ENCODE data around the gene PLEKHM3.

PLEKHM3 gene

DNA sequence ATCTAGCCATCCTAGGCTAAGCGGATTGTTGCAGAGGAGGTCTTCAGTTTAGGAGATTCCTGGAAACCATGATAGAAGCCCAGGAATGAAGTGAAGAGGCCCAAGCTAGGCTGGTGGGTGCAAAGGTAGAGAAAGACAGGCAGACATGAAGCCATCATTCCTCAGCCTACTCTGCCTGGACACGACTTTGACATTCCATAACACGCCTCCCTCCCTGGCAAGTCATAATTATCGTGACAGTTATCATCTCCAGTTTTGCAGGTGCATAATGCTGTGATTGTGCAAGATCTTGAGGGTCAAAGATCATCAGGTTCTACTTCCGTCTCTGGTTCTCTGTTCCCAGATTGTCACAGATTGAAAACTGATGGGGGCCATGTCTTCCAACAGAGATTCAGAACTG is 240.4 kb downstream of the PLEKHM3 start:
- Histone ChIP-seq H3K4me3 (no peak overlapping the region), H3K36me3 (no peaks in the 10 kb centered on the region), H3K27ac (no peak overlapping the region), H3K9me3 (no peaks in the 10 kb centered on the region), H3K4me1 (no peaks in the 10 kb centered on the region), H3K27me3 (no peaks in the 10 kb centered on the region)
- intact Hi-C loops (cut with DNase I; ENCODE audit: low total_unique reads) = no loop called here
- TF ChIP-seq, protein P1, sequence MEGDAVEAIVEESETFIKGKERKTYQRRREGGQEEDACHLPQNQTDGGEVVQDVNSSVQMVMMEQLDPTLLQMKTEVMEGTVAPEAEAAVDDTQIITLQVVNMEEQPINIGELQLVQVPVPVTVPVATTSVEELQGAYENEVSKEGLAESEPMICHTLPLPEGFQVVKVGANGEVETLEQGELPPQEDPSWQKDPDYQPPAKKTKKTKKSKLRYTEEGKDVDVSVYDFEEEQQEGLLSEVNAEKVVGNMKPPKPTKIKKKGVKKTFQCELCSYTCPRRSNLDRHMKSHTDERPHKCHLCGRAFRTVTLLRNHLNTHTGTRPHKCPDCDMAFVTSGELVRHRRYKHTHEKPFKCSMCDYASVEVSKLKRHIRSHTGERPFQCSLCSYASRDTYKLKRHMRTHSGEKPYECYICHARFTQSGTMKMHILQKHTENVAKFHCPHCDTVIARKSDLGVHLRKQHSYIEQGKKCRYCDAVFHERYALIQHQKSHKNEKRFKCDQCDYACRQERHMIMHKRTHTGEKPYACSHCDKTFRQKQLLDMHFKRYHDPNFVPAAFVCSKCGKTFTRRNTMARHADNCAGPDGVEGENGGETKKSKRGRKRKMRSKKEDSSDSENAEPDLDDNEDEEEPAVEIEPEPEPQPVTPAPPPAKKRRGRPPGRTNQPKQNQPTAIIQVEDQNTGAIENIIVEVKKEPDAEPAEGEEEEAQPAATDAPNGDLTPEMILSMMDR (IDR thresholded peaks at IDR 0.05) = no peak
- no peak for DNase-seq

DNA sequence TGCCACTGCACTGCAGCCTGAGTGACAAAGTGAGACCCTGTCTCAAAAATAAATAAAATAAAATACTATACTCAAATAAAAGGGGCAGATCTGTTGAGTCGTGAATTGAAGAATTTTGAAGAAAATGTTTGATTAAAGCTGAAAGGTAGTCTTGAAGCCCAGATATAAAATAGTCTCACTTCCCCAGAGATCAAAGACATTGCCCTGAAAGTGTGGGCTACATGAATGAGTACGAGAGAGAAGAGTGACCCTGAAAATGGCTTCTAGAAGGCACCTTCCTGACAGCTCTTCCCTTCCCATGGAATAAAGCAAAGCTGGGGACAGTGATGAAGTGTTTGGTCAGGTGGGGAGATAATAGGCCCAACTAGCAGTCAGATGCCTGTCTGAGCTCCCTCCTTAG is 241.8 kb downstream of the PLEKHM3 start:
- H3K36me3 ChIP-seq = no peaks in the 10 kb centered on the region
- no peak overlapping the region for H3K27ac ChIP-seq
- H3K27me3 ChIP-seq = no peaks in the 10 kb centered on the region
- TF ChIP-seq, protein P1 (IDR thresholded peaks at IDR 0.05) = no peak
- no peak overlapping the region for H3K4me3 ChIP-seq
- intact Hi-C loops (cut with DNase I; ENCODE audit: low total_unique reads) = no loop called here
- H3K9me3 ChIP-seq = no peaks in the 10 kb centered on the region
- H3K4me1 ChIP-seq = no peaks in the 10 kb centered on the region
- no peak for DNase-seq

DNA sequence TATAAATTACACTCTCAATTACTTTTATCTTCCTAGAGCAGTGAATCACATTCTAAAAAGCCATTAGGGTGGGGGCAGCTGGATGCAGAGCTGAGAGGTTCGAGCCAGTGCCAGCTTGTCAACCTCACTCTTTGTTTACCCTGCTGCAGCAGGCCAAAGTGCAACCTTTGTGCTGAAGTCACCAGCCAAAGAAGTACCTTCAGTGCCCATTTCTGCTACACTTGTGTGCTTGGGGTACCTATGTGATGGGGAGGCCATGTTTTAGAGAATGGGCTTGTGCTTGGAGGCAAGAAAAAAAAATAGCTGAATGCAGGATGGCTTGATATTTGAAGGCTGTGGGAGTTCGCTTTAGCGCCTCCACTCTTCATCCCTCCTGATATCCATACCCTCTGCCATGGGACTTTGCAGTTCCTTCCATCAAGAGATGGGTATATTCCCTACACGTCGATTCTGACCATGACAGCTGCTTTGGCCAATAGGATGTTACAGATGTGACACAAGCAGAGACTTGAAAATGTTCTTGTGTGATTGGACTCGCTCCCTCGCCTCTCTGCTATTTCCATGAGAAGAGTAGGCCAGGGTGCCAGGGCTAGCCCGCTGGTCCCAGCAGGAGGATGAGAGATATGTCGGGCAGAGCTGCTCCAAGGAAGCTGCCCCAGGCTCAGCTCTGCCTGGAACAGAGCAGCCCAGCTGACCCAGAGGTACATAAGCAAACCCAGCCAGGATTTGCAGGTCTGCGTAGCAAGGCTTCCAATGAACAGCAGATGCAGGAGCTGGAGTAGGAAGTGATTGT is 242.9 kb downstream of the PLEKHM3 start:
- intact Hi-C loops (cut with DNase I; ENCODE audit: low total_unique reads) = no loop called here
- Histone ChIP-seq H3K27ac (no peak overlapping the region), H3K27me3 (no peaks in the 10 kb centered on the region), H3K4me3 (no peak overlapping the region), H3K4me1 (no peaks in the 10 kb centered on the region), H3K9me3 (no peaks in the 10 kb centered on the region), H3K36me3 (no peaks in the 10 kb centered on the region)
- no peak for DNase-seq
- TF ChIP-seq, protein P1 (IDR thresholded peaks at IDR 0.05) = no peak

DNA sequence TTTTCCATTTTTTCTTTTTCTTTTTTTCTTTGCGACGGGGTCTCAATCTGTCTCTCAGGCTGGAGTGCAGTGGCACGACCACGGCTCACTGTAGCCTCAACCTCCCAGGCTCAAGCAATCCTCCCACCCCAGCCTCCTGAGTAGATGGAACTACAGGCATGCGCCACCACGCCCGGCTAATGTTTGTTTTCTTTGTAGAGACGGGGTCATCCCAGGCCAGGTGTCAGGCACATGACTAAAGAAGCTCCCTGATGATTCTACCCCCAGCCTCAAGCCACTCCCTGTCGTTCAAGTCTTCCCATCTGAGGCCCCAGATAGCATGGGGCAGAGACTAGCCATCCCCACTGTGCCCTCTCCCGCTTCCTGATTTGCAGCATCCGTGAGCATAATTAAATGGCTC is 245.8 kb downstream of the PLEKHM3 start:
- intact Hi-C loops (cut with DNase I; ENCODE audit: low total_unique reads) = no loop called here
- Histone ChIP-seq H3K27me3 (no peaks in the 10 kb centered on the region), H3K4me3 (no peak overlapping the region), H3K9me3 (no peaks in the 10 kb centered on the region), H3K27ac (no peak overlapping the region), H3K4me1 (no peaks in the 10 kb centered on the region), H3K36me3 (no peaks in the 10 kb centered on the region)
- DNase-seq = no peak
- TF ChIP-seq, protein P1 (IDR thresholded peaks at IDR 0.05) = no peak

DNA sequence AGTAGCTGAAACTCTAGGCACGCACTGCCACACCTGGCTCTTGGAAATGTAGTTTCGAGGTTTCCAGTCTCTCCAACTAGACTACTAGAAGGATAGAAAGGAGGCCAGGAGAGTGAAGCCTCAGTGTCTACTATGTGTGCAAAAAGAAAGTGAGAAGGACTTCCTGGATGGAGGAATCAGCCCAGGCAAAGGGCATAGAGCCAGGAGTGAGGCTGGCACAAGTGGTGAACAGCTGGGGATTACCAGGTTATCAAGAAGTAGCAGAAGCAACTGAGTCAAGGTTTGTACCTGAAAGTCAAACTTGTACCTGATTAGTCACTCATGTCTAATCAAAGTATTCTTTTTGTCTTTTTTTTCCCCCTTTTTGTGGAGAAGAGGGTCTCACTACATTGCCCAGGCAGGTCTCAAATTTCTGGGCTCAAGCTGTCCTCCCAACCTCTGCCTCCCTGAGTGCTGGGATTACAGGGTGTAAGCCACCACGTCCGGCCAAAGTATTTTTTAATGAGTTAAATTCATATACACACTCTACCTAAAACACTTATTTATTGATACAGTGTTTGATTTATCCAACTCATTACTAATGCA is 246.9 kb downstream of the PLEKHM3 start:
- DNase-seq = no peak
- no peaks in the 10 kb centered on the region for H3K36me3 ChIP-seq
- H3K27ac ChIP-seq = no peak overlapping the region
- H3K27me3 ChIP-seq = no peaks in the 10 kb centered on the region
- H3K9me3 ChIP-seq = no peaks in the 10 kb centered on the region
- TF ChIP-seq, protein P1 (IDR thresholded peaks at IDR 0.05) = no peak
- intact Hi-C loops (cut with DNase I; ENCODE audit: low total_unique reads) = no loop called here
- H3K4me1 ChIP-seq = no peaks in the 10 kb centered on the region
- H3K4me3 ChIP-seq = no peak overlapping the region

Measured in tibial artery (tissue), 4 donors.